PC-3 (cell line): ENCODE results near the gene POLE3.

Experiments
- CTCF ChIP-seq: fragments of 300-600 bp; sonication (generic); conservative IDR thresholded peaks from 2 replicates; pipeline ENCODE4 v1.5.1; 2017; ENCODE audit warnings: antibody characterized with exemption, low read depth, mild to moderate bottlenecking, low read length
- EZH2phosphoT487 ChIP-seq: fragments of 300-600 bp; sonication (generic); IDR thresholded peaks from 2 replicates; pipeline ENCODE4 v1.6.1; 2018; ENCODE audit warnings: mild to moderate bottlenecking, antibody characterized with exemption, low read length, borderline replicate concordance

DNA sequence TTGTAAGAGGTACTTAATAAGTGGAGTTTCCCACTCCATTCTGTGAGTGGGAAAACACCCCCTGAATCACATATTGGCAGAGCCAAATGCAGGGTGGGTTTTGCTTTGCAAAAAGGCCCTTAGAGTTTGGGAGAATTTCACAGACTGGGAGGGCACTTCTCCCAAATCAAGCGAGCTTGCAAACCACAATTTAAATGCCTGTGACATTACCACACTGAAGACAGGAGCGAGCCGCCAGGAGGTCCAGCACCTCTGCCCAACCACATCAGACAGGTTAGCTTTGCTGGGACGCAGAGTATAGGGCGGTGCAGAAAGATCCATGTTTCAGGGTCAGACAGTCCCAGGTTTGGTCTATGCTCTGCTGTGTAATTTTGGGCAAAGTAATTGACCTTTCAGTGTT is 11.7 kb downstream of the POLE3 start:
- no peak for TF ChIP-seq EZH2phosphoT487
- no peak for TF ChIP-seq CTCF
